ENCODE results near the gene CLTB. TPM values are rescaled to one million over a fixed set of nuclear protein-coding genes. Genes with fewer than 3 reads are reported as not detected.

Gene CLTB
- total and polyA plus RNA-seq, 10 of the 15 experiments (the other 5 are each of a cell fraction or from before 2014, with no cell fraction given), result 1.6 to 52.8 (median 36.9) TPM

DNA sequence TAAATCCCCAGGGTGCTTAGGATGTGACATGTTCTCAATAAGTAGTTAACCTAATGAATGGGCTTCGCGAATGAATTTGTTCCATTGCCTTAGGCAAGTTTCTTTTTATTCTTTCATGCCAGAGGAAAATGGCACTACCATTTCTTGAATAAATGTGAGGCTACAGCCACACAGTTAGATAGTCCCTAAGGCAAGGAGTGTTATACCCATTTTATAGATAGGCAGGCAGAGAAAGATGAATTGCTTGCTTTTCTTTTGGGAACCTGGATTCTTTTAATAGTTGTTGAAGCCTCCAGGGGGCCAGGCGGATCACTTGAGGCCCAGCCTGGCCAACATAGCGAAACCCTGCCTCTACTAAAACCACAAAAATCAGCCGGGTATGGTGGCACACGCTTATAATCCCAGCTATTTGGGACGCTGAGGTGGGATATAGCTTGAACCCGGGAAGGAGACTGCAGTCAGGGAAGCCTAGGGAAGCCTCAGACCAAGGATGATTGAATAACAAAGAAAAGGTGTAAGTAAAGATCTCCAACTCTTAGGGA lies 28.9 kb downstream of the CLTB start:
- H3K4me3 ChIP-seq, result peak overlapping the region; percentile 90

More for the DNA sequence above, 28.9 kb downstream of the CLTB start:
- Histone ChIP-seq H3K9me3 (replicated peaks; ENCODE audit: control insufficient read depth, insufficient read depth, low read length) (no peaks in the 10 kb centered on the region), H2AFZ (ENCODE audit: control insufficient read depth, low read depth, low read length) (no peak overlapping the region), H3K4me2 (ENCODE audit: control insufficient read depth, insufficient read depth) (peak overlapping the region; percentile 72), H3K36me3 (ENCODE audit: control insufficient read depth in 2 of 2, insufficient read depth in 2 of 2, low read length in 1 of 2) (peaks cover 20 to 25% of the 10 kb centered on the region in 2 experiments), H3K9ac (ENCODE audit: control insufficient read depth, insufficient read depth, low read length) (peak overlapping the region; percentile 87), H4K20me1 (ENCODE audit: control insufficient read depth, insufficient read depth) (peaks cover 3% of the 10 kb centered on the region; the same call in 1 of the 2 replicates), H3K4me1 (ENCODE audit: control insufficient read depth, insufficient read depth, low read length) (peaks cover 11% of the 10 kb centered on the region), H3K27me3 (replicated peaks in 1 of 2; ENCODE audit: control insufficient read depth in 2 of 2, insufficient read depth in 2 of 2, low read length in 1 of 2) (no peaks in the 10 kb centered on the region), H3K27ac (ENCODE audit: control insufficient read depth, insufficient read depth) (peak overlapping the region; percentile 97), H3K79me2 (ENCODE audit: control insufficient read depth, insufficient read depth, low read length) (peaks cover 50% of the 10 kb centered on the region)
- no peak for DNase-seq (ENCODE audit: low read depth, low spot score)
- ChIA-PET CTCF (interaction anchor here (1.1 kb wide), 1 partner anchor 25 kb away, joined by 4 read pairs; no protein-coding TSS in a partner anchor), POLR2A (interaction anchor here (0.8 to 1.6 kb wide), 4 partner anchors 17 to 148 kb away, joined by 3 to 9 read pairs (median 5); partner anchors contain the start of gene KIAA1191), SMC1A (ENCODE audit: uncharacterized antibody, unreplicated experiment) (interaction anchor here (0.6 to 2.0 kb wide), 2 partner anchors 25 to 515 kb away, joined by 3 to 7 read pairs; no protein-coding TSS in a partner anchor), RAD21 (ENCODE audit: unreplicated experiment) (no interaction called here)
- 25% methylated on average over 8 of the region's 8 CpGs for WGBS (ENCODE audit: insufficient coverage, insufficient replicate concordance, low lambda C conversion rate, missing lambda C conversion rate)
- no peak for TF ChIP-seq JUNB (IDR thresholded peaks at IDR 0.05)
- TF ChIP-seq, protein P1, sequence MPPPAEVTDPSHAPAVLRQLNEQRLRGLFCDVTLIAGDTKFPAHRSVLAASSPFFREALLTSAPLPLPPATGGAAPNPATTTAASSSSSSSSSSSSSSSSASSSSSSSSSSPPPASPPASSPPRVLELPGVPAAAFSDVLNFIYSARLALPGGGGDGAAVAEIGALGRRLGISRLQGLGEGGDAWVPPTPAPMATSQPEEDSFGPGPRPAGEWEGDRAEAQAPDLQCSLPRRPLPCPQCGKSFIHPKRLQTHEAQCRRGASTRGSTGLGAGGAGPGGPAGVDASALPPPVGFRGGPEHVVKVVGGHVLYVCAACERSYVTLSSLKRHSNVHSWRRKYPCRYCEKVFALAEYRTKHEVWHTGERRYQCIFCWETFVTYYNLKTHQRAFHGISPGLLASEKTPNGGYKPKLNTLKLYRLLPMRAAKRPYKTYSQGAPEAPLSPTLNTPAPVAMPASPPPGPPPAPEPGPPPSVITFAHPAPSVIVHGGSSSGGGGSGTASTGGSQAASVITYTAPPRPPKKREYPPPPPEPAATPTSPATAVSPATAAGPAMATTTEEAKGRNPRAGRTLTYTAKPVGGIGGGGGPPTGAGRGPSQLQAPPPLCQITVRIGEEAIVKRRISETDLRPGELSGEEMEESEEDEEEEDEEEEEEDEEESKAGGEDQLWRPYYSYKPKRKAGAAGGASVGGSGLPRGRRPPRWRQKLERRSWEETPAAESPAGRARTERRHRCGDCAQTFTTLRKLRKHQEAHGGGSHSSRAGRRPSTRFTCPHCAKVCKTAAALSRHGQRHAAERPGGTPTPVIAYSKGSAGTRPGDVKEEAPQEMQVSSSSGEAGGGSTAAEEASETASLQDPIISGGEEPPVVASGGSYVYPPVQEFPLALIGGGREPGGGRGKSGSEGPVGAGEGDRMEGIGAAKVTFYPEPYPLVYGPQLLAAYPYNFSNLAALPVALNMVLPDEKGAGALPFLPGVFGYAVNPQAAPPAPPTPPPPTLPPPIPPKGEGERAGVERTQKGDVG (CRISPR knock-in tag; IDR thresholded peaks at IDR 0.05), result no peak
- no peak for TF ChIP-seq SMAD5 (IDR thresholded peaks at IDR 0.05; ENCODE audit: low read depth)
- no peak for FAIRE-seq
- BruUV-seq (replicated peaks), result no TSS peak
- ATAC-seq, result no peak
- intact Hi-C loops (cut with micrococcal nuclease; ENCODE audit: unreplicated experiment), result loop anchor here (5.0 to 10.0 kb wide), 2 partner anchors 147 to 150 kb away; partner anchors contain the start of genes RNF44 and SIMC1
- in situ Hi-C loops (cut with MboI), result no loop called here

Measured in GM12878 (cell line).